GM18858 (cell line): ENCODE results near the gene TYRO3.

Experiments
- ATAC-seq: cut with Tn5 transposase; IDR thresholded peaks from one replicate; pipeline ENCODE4 v1.9.1; 2021; ENCODE audit not compliant: unreplicated experiment

Gene TYRO3

GRCh38 chr15:41603411-41603935 lies 44.5 kb downstream of the TYRO3 start:
- ATAC-seq: no peak

- no peak for ATAC-seq
Measured at GRCh38 chr15:41603941-41604911, 45.2 kb downstream of the TYRO3 start.

- ATAC-seq: no peak
Measured at GRCh38 chr15:41605566-41605965, 46.6 kb downstream of the TYRO3 start.

DNA sequence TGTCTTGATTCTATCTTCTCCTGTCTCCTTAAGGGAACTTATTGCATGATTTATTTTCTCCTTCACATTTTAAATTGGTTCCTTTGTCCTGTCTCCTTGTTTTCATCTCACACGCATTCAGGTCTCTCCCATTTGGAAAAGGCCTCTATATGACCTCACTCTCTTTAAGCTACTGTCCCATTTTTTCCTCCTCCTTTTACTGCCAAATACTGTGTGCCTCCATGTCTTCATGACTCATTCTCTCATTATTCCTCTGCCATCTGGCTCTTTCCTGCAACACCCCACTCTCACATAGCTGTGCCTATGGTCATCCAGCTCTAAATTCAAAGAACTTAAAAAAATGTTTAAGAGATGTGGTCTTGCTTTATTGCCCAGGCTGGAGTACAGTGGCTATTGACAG lies 48.0 kb downstream of the TYRO3 start:
- ATAC-seq: no peak

GRCh38 chr15:41609123-41609522 lies 50.1 kb downstream of the TYRO3 start:
- ATAC-seq: no peak

GRCh38 chr15:41610048-41610447 lies 51.0 kb downstream of the TYRO3 start:
- ATAC-seq: no peak

- no peak for ATAC-seq
Measured at GRCh38 chr15:41620536-41621199, 61.7 kb downstream of the TYRO3 start.

GRCh38 chr15:41621200-41622193 lies 62.5 kb downstream of the TYRO3 start:
- no peak for ATAC-seq

GRCh38 chr15:41622901-41623300 lies 63.9 kb downstream of the TYRO3 start:
- ATAC-seq: no peak

DNA sequence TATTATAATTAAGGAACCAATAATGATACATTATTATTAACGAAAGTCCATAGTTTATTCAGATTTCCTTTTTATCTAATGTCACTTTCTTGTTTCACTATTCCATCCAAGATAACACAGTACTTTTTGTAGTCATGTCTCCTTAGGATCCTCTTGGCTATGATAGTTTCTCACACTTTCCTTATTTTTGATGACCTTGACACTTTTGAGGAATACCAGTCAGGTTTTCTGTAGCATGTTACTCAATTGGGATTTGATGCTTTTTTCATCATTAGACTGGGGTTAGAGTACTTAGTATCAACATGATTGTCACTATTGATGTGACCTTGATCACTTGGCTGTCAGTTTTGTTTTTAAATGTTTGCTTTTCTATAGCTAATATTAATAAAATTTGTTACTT lies 68.2 kb downstream of the TYRO3 start:
- no peak for ATAC-seq

DNA sequence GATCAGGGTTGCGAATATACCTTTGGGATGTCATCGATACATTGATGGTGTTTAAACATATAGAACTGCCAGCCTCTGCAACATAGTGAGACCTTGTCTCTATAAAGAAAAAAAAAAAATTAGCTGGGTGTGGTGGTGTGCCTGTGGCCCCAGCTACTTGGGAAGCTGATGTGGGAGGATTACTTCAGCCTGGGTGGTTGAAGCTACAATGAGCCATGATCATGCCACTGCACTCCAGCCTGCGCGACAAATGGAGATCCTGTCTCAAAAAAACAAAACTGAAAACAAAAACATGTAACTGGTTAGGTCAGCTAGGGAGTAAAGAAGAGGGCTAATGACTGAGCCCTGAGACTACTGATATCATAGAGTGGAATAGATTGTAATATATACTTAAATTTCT lies 70.5 kb downstream of the TYRO3 start:
- no peak for ATAC-seq

GRCh38 chr15:41629883-41630282 lies 70.9 kb downstream of the TYRO3 start:
- no peak for ATAC-seq

DNA sequence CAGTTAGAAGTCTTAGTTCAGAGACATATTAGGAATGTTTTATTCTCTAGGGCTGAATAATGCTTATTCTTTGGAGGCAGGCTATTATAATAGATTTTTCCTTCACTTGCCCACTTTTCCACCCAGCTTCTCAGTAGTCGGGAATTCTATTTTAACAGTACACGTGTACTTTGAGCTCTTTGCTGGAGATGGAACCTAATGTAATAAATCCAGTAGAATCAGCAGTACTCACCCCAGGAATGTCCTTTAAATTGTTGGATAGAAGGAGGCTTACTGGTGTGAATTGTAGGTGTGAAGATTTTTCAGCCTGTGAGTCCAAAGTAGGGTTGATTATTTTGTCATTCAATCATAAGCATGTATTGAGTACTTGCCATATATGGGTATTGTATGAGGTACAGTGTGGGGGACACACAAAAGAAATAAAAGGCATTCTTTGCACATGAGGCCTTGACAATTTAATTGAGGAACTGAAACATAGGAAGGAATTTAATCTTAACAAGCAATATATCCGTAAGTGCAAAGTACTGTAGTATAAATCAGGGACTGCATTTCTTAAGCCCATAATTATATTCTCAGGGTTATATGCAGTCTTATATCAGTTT lies 71.7 kb downstream of the TYRO3 start:
- ATAC-seq: no peak

DNA sequence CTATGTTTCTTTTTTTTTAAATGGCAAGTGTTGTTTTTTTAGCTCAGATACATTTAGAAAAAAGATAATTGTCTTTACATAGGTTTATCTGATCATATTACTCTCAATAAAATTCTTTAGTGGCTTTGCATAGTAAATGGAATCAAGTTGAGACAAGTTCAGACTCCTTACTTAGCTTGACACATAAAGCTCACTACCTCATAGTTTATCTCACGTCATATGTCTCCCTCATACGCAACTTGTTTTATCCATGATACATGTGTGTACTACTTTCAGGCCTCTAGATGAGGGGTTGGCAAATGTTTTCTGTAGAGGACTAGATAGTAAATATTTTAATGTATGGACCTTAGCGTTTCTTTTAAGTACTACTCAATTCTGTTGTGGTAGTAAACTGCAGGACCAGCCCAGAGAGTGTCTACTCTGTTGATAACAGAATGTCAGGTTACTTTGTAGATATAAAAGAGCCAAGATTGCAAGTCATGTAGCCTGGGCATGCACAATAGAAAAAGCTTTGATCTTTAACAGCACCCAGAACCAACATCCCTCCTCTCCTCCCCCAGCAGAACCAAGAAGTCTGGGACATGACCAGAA lies 73.0 kb downstream of the TYRO3 start:
- ATAC-seq: no peak
